ENCODE data around the gene TRIM75.
"Not testable (repeated sequence)": the region's sequence is repeated elsewhere in the genome, so short reads cannot be mapped to it uniquely, and the experiment has no call there.

The TRIM75 gene

GRCh38 chr4:165053645-165054044 lies at the start of gene TRIM75:
TSS of gene TRIM75 (plus strand) at chr4:165053866. CDS start at chr4:165059148, 5,282 bp downstream.
- in situ Hi-C loops (cut with MboI; ENCODE audit: low sequenced_read_pairs), result no loop called here

GRCh38 chr4:165005352-165005925 lies 48.2 kb upstream of the TRIM75 start:
- in situ Hi-C loops (cut with MboI; ENCODE audit: low sequenced_read_pairs), result no loop called here

- in situ Hi-C loops (cut with MboI; ENCODE audit: low sequenced_read_pairs), result no loop called here
These were observed 47.2 kb upstream of the TRIM75 start for GRCh38 chr4:165006456-165006855.

- in situ Hi-C loops (cut with MboI; ENCODE audit: low sequenced_read_pairs), result no loop called here
These were observed 46.8 kb upstream of the TRIM75 start for GRCh38 chr4:165006886-165007285.

GRCh38 chr4:165009493-165010227 lies 44.0 kb upstream of the TRIM75 start:
- in situ Hi-C loops (cut with MboI; ENCODE audit: low sequenced_read_pairs), result no loop called here

GRCh38 chr4:165010487-165010886 lies 43.2 kb upstream of the TRIM75 start:
- in situ Hi-C loops (cut with MboI; ENCODE audit: low sequenced_read_pairs), result no loop called here

- in situ Hi-C loops (cut with MboI; ENCODE audit: low sequenced_read_pairs), result no loop called here
These were observed 42.7 kb upstream of the TRIM75 start for GRCh38 chr4:165010991-165011390.

GRCh38 chr4:165011403-165011802 lies 42.3 kb upstream of the TRIM75 start:
- in situ Hi-C loops (cut with MboI; ENCODE audit: low sequenced_read_pairs), result no loop called here

GRCh38 chr4:165013691-165014090 lies 40.0 kb upstream of the TRIM75 start:
- in situ Hi-C loops (cut with MboI; ENCODE audit: low sequenced_read_pairs), result no loop called here

- in situ Hi-C loops (cut with MboI; ENCODE audit: low sequenced_read_pairs), result no loop called here
These were observed 36.7 kb upstream of the TRIM75 start for GRCh38 chr4:165016971-165017370.

GRCh38 chr4:165019995-165020394 lies 33.7 kb upstream of the TRIM75 start:
- in situ Hi-C loops (cut with MboI; ENCODE audit: low sequenced_read_pairs), result not testable (repeated sequence)

GRCh38 chr4:165025782-165026181 lies 27.9 kb upstream of the TRIM75 start:
- in situ Hi-C loops (cut with MboI; ENCODE audit: low sequenced_read_pairs), result not testable (repeated sequence)

GRCh38 chr4:165027762-165028402 lies 25.8 kb upstream of the TRIM75 start:
- in situ Hi-C loops (cut with MboI; ENCODE audit: low sequenced_read_pairs), result no loop called here

GRCh38 chr4:165031436-165032211 lies 22.0 kb upstream of the TRIM75 start, which contains the start of gene TRIM60:
TSS of gene TRIM60 (plus strand) at chr4:165031999. CDS start at chr4:165040073, 8,074 bp downstream.
- in situ Hi-C loops (cut with MboI; ENCODE audit: low sequenced_read_pairs), result no loop called here

- in situ Hi-C loops (cut with MboI; ENCODE audit: low sequenced_read_pairs), result no loop called here
These were observed 5.5 kb upstream of the TRIM75 start for GRCh38 chr4:165048170-165048569.

- in situ Hi-C loops (cut with MboI; ENCODE audit: low sequenced_read_pairs), result no loop called here
These were observed 1.0 kb upstream of the TRIM75 start for GRCh38 chr4:165052627-165053026.

GRCh38 chr4:165055601-165056000 lies 1.9 kb downstream of the TRIM75 start:
- in situ Hi-C loops (cut with MboI; ENCODE audit: low sequenced_read_pairs), result no loop called here

GRCh38 chr4:165058666-165059065 lies 5.0 kb downstream of the TRIM75 start:
- in situ Hi-C loops (cut with MboI; ENCODE audit: low sequenced_read_pairs), result no loop called here

- in situ Hi-C loops (cut with MboI; ENCODE audit: low sequenced_read_pairs), result no loop called here
These were observed 5.7 kb downstream of the TRIM75 start for GRCh38 chr4:165059386-165059785.

GRCh38 chr4:165060938-165061337 lies 7.3 kb downstream of the TRIM75 start:
- in situ Hi-C loops (cut with MboI; ENCODE audit: low sequenced_read_pairs), result no loop called here

- in situ Hi-C loops (cut with MboI; ENCODE audit: low sequenced_read_pairs), result no loop called here
These were observed 16.9 kb downstream of the TRIM75 start for GRCh38 chr4:165070560-165070959.
